Heart left ventricle (tissue), 13 donors: ENCODE results near the gene LTC4S.

Source experiments
- CTCF ChIP-seq, 12 donors: fragments of 200-600 bp; sonication (generic) in 4 of 12; IDR thresholded peaks; one replicate each; pipeline versions ENCODE4 v1.5.0 to v1.8.0; 2018 to 2022; ENCODE audit warnings: antibody characterized with exemption in 12 of 12, mild to moderate bottlenecking in 5 of 12
- POLR2A ChIP-seq, 2 donors: fragments of 450-650 bp; IDR thresholded peaks; one replicate each; pipeline ENCODE4 v1.6.1; 2017; ENCODE audit warnings: antibody characterized with exemption in 2 of 2, mild to moderate bottlenecking in 2 of 2, moderate library complexity in 2 of 2
- donor health status: ischemic (EF 13 %, LVEDD 7.1; RV severe dilation, severe dysfunction).
- donor health status: DM: no; HTN: yes; CAD: no.
- donor health status: DM: no; HTN: no; CAD: no.
- donor health status: ischemic (EF 25% LVEDD 6.9; RV normal size, moderate dysfunction).
- donor health status: ischemic (EF 25% LVEDD 5.7; RV mildly dilated, moderate dysfunction).
- donor health status: ischemic (EF 35%, LVEDD 5.7; RV mildly dilated, moderate dysfunction).
- donor health status: nonischemic (EF 11% LVEDD 7.7; RV severe dilation, severe dysfunction).
- donor health status: DM: yes; HTN: yes; CAD: no.
- donor health status: PGD.
- donor health status: ischemic (EF 29% LVEDD 5.4; RV normal size, mild dysfunction).
- donor health status: nonischemic (EF 23%, LVEDD 6.1; RV moderate dilation, normal function).

- no peak for TF ChIP-seq POLR2A (IDR thresholded peaks at IDR 0.05)
- no peak for TF ChIP-seq CTCF (IDR thresholded peaks at IDR 0.05)
Measured at GRCh38 chr5:179799644-179799973, 5.8 kb downstream of the LTC4S start.
